NCI-H748 (cell line): ENCODE results near the gene PCDH18.
"Not testable (repeated sequence)": the region's sequence is repeated elsewhere in the genome, so short reads cannot be mapped to it uniquely, and the experiment has no call there.

Source experiments
- DNase-seq: peaks from one replicate; lab custom pipeline; 2025; ENCODE audit not compliant: unreplicated experiment; lab: John Stamatoyannopoulos, UW

Gene PCDH18

GRCh38 chr4:137531168-137531985, 917 bp downstream of the PCDH18 start:
- peak; percentile 34 for DNase-seq

GRCh38 chr4:137530176-137530575, 2.1 kb downstream of the PCDH18 start:
- DNase-seq: no peak

- DNase-seq: no peak
These were observed 2.9 kb downstream of the PCDH18 start for GRCh38 chr4:137529432-137529831.

- DNase-seq: no peak
These were observed 3.6 kb downstream of the PCDH18 start for GRCh38 chr4:137528673-137529072.

- DNase-seq: no peak
These were observed 5.6 kb downstream of the PCDH18 start for GRCh38 chr4:137526681-137527080.

- DNase-seq: no peak
These were observed 7.4 kb downstream of the PCDH18 start for GRCh38 chr4:137524725-137525369.

GRCh38 chr4:137523329-137523728, 9.0 kb downstream of the PCDH18 start:
- no peak for DNase-seq

GRCh38 chr4:137521053-137521452, 11.2 kb downstream of the PCDH18 start:
- DNase-seq: no peak

GRCh38 chr4:137519406-137519805, 12.9 kb downstream of the PCDH18 start:
- DNase-seq: no peak

GRCh38 chr4:137517323-137517722, 15.0 kb downstream of the PCDH18 start:
- not testable (repeated sequence) for DNase-seq

- no peak for DNase-seq
These were observed 17.7 kb downstream of the PCDH18 start for GRCh38 chr4:137514406-137515111.

- DNase-seq: peak; percentile 18
These were observed 21.6 kb downstream of the PCDH18 start for GRCh38 chr4:137510557-137511265.

GRCh38 chr4:137509855-137510282, 22.4 kb downstream of the PCDH18 start:
- no peak for DNase-seq

- DNase-seq: no peak
These were observed 29.8 kb downstream of the PCDH18 start for GRCh38 chr4:137502339-137503129.

- not testable (repeated sequence) for DNase-seq
These were observed 36.0 kb downstream of the PCDH18 start for GRCh38 chr4:137496267-137496666.

- DNase-seq: no peak
These were observed 36.7 kb downstream of the PCDH18 start for GRCh38 chr4:137495578-137495977.

GRCh38 chr4:137483313-137483959, 48.9 kb downstream of the PCDH18 start:
- DNase-seq: not testable (repeated sequence)

GRCh38 chr4:137479657-137480056, 52.6 kb downstream of the PCDH18 start:
- not testable (repeated sequence) for DNase-seq

GRCh38 chr4:137476345-137476744, 55.9 kb downstream of the PCDH18 start:
- DNase-seq: no peak
